CD4-positive, alpha-beta T cell treated with Interleukin-17A for 4 hours (primary cell): ENCODE results near the gene ZNF711.
"Not testable (repeated sequence)": the region's sequence is repeated elsewhere in the genome, so short reads cannot be mapped to it uniquely, and the experiment has no call there.

Source experiments
- DNase-seq: peaks from one replicate; pipeline ENCODE4 v3.0.0-alpha.2; 2020; ENCODE audit warnings: mixed read lengths

ZNF711 gene

DNA sequence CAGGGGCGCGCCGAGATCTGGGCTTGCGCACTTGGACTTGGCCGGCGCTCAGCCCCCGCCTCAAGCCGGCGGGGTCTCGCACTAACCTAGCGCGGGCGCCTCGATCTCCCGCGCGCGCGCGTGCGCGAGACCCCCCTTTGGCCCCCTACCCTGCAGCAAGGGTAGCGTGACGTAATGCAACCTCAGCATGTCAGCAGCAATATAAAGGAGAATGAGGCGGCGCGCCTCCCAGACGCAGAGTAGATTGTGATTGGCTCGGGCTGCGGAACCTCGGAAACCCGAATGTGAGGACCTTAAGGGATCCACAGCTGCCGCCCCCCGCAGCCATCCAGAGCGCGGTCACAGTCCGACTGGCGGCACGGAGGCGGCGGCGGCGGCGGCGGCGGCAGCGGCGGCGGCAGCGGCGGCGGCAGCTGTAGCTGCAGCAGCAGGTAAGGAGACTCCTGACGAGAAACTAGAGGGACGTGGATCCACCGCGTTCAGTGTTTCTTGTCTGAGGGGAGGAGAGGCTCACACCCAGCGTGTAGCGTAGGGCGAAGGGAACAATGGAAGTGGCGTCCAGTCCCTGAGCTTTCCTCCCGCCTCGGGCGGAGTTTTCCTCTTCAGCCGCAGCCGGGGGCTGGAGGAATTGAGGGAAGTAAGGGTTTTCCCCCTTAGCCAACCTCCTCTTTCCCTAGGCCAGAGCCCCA is at the start of gene ZNF711, which contains the start of gene SATL1:
ZNF711 (plus strand) TSS at position 231 of the 689 bp plus-strand sequence. CDS start 3,582 bp downstream, outside the sequence.
SATL1 (minus strand) TSS at position 19 of the 689 bp plus-strand sequence. CDS start 134,811 bp downstream, outside the sequence.
- DNase-seq: peak; percentile 39

DNA sequence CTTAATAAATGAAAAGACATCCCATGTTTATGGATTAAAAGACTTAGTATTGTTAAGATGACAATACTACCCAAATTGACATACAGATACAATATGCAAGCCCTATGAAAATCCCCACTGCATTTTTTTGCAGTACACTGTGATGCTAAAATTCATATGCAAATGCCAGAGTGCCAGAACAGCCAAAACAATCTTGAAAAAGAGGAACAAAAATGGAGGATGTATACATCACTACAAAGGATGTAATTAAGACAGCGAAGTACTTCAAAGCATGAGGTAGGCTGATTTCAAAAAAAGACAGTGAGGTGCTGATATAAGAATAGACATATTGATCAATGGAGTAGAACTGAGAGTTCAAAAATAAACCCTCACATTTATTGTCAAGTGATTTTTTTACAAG is 47.5 kb upstream of the ZNF711 start:
- DNase-seq: no peak

DNA sequence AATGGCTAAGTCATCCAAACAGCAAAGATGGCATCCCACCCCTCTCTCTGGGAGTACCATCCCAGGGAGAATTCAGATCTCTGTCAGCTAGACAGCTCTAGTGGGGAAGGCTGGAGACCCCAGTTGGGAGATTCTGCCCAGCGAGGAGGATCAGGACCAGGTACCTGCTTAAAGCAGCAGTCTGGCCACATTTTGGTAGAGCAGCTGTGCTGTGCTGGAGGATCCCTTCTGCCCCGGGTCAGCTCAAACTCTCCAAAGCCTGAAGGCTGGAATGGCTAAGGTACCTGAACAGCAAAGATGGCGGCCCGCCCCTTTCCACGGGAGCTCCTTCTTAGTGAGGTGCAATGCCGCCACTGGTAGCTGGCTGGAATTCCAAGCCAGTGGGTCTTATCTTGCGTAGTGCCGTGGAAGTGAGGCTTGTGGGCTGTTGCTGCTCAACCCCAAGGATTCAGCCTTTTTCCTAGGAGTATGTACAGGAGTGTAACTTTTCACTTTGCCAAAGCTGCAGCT is 40.3 kb upstream of the ZNF711 start:
- DNase-seq: no peak

DNA sequence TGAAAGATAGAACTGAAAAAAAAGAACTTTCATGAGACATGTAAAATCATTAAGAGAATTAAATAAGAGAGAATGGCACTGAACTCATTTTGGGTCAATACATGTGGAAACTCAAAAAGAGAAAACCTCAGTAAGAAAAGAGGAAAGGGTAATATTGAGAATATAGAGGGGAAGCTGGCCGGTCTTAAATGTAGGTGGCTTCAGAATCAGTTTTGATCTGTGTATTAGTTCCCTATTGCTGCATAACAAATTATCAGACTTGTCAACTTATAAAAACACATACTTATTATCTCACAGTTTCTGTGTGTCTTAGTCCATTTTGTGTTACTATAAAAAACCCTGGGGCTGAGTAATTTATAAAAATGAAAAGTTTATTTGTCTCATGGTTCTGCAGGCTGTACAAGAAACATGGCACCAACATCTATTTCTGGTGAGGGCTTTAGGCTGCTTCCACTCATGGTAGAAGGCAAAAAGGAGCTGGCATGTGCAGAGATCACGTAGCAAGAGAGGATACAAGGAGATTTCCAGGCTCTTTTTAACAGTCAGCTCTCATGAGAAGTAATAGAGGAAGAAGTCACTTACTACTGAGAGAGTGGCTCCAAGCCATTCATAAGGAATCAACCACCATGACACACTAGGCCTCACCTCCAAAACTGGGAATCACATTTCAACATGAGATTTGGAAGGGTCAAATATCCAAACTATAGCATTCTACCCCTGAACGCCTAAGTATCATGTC is 29.8 kb upstream of the ZNF711 start:
- DNase-seq: no peak

DNA sequence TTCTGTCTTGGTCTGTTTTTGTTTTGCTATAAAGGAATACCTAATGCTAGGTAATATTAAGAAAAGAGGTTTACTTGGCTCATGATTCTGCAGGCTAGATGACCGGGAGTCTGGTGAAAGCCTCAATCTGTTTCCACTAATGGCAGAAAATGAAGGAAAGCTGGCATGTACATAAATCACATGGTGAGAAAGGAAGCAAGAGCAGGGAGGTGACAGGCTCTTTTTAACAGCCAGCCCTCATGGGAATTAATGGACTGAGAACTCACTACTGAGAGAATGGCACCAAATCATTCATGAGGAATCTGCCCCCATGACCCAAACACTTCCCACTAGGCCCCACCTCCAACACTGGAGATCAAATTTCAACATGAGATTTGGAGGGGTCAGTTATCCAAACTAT is 27.8 kb upstream of the ZNF711 start:
- DNase-seq: no peak

DNA sequence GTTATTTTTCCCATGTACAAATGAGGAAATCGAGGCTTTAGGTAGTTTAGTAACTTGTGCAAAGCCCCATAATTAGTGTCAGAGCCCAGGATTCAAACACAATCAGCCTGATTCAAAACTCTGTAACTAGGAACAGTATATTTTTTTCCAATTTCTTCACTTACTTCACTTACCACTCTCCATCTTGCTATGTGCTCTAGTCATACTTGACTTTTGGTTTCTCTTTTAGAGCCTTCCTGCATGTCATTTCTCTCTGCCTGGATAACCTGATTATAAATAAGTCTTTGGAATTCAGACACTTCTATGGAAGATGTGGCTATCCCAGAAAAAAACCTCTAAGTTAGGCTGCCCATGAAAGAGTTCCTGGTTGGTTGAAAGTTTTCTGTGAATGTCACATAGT is 22.4 kb upstream of the ZNF711 start:
- DNase-seq: no peak

DNA sequence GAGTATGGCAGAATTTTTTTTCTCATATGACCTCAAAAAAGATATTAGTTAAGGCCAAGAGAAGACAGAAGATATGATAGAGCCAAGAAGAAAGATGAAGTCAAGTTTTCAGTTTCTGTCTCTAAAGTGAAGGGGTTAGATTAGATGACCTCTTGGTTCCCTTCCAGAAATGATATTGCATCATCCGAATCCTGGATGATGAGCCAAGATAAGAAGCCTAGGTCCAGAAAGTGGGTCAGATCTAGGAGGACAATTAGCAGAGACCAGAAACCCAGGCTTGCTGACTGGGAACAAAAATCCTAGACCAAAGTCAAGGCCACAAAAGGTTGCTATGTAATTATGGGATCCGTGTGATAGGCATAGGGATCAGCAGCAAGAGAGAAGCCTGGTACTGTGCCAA is 20.4 kb upstream of the ZNF711 start:
- no peak for DNase-seq

DNA sequence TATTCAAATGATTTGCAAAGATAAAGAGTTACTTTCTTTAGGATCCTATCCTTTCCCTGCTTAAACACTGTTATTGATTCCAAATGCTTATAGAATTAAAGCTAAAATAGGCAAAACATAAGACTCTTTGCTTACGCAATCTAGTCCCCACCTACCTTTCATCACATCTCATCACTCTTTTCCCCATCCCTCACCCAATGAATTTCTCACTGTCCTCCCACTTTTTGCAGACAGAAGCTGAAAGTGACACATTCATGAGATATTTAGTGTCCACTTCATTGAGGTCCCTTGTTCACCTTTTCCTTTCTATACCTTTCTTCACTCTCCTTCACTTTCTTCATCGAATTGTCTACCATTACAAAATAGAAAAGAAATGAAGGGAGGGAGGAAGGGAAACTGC is 636 bp upstream of the ZNF711 start:
- no peak for DNase-seq

DNA sequence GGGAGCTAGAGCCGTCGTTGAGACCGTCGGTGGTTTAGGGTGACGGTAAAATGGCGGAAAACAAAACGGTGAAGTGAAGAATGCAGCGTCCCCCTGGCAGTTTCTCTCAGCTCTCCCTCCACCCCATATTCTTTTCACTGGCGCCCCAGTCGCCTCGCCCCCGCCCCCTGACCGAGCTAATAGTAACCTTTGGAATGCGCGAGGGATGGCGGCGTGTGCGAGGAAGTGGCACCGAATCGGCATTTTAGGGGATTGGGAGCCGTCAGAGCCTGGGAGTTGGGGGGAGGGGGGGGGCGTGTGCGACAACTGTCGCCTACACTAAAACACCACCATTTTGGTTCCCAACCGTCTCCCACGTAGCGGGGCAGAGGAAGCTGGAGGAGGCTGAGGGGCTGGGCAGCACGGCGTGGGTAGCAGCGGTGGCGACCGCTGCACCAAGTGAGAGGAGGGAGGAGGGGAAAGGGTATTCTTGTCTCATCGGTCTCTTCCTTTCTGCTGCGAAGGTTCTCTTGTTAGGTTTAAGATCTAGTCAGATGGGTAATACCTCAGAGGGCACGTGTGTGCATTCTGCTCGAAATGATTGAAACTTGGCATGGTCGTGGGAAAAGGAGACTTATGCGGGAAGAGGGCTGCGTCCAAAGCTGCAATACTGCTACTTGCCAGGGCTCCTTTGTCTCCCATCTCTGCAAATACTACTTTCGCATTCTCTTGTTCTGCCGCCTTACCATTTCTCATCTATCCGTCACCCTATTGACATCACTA is 840 bp downstream of the ZNF711 start:
- peak; percentile 9 for DNase-seq

DNA sequence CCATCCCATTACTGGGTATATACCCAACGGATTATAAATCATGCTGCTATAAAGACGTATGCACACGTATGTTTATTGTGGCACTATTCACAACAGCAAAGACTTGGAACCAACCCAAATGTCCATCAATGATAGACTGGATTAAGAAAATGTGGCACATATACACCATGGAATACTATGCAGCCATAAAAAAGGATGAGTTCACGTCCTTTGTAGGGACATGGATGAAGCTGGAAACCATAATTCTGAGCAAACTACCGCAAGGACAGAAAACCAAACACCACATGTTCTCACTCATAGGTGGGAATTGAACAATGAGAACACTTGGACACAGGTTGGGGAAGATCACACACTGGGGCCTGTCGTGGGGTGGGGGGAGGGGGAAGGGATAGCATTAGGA is 41.5 kb downstream of the ZNF711 start:
- DNase-seq: not testable (repeated sequence)

DNA sequence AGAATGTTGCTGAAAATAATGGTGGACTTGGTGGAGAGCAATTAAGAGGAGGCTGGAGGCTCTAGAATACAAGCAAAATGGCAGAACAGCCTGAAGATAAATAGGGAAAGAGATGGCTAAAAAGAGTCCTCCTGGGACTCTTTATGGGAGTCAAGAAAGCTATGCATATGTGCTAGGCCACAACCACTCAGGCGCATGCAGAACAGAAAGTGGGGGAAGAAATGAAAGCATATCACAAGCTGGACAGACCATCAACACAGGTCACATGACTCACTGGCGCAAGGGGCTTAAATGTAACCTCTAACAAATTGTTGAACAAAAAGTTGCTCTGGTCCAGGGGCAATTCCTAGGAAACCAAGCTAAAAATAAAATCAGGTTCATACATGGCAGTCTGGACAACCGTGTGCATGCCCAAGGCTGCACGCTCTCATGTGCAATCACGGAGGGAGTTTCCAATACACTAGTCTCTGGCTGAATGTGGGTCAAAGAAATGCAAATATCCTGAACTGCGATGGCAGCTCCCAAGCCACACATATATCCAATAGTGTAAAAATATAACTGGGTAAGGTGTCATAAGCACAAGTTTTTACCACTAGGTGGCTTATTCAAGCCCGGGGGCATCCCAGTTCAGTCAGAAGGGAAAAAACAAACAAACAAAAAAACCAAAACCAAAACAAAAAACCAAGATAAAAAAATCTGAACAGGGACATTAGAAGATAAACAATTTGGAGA is 45.4 kb downstream of the ZNF711 start:
- DNase-seq: no peak

DNA sequence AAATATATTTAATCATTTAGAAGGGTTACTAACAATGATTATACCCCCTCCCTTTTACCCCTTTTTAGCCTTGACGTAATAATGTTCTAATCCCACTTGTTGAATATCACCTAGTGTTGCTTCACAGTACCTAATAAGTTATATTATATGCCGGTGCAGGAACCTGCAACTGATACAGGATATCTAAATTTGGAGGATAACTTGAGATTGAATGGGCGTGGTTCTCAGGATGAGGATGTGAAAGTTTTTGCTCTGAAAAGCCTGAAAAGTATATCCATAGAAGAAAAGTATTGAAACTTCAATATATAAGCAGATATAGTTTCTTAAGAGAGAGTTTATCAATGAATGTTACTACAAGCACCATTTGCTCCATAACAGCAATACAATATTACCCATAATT is 59.8 kb downstream of the ZNF711 start:
- DNase-seq: no peak

DNA sequence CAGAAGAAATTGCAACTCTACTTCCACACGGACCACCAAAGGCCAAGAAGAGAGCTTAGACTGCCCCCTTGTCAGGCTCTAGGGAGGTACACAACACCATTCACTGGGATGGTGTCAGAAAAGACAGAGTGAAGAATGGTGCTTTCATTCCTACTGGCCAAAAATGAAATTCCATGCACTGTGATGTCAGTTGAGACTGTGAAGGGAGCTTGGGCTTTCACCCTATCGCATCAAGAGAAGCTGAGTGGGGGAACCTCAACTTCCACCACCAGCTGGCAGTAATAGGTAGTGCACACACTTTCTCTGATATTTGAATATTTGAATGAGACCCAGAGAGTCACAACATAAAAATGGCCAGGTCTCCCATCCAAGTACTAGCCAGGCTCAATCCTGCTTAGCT is 65.9 kb downstream of the ZNF711 start:
- DNase-seq: no peak

DNA sequence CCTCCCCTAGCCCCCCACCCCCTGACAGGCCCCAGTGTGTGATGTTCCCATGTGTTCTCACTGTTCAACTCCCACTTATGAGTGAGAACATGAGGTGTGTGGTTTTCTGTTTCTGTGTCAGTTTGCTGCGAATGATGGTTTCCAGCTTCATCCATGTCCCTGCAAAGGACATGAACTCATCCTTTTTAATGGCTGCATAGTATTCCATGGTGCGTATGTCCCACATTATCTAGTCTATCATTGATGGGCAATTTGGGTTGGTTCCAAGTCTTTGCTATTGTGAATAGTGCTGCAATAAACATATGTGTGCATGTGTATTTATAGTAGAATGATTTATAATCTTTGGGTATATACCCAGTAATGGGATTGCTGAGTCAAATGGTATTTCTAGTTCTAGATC is 67.6 kb downstream of the ZNF711 start:
- DNase-seq: not testable (repeated sequence)
